ENCODE results near the gene TDRD7.
"Not testable (repeated sequence)": the region's sequence is repeated elsewhere in the genome, so short reads cannot be mapped to it uniquely, and the experiment has no call there.

The TDRD7 gene

GRCh38 chr9:97475059-97475458 is 63.2 kb downstream of the TDRD7 start:
- no peak for DNase-seq (ENCODE audit: low read depth in 2 of 3, low spot score in 1 of 3)

- no peak for DNase-seq (ENCODE audit: low read depth in 2 of 3, low spot score in 1 of 3)
Measured at GRCh38 chr9:97478301-97478981, 66.5 kb downstream of the TDRD7 start.

GRCh38 chr9:97479496-97480159 is 67.7 kb downstream of the TDRD7 start:
- no peak for DNase-seq (ENCODE audit: low read depth in 2 of 3, low spot score in 1 of 3)

DNA sequence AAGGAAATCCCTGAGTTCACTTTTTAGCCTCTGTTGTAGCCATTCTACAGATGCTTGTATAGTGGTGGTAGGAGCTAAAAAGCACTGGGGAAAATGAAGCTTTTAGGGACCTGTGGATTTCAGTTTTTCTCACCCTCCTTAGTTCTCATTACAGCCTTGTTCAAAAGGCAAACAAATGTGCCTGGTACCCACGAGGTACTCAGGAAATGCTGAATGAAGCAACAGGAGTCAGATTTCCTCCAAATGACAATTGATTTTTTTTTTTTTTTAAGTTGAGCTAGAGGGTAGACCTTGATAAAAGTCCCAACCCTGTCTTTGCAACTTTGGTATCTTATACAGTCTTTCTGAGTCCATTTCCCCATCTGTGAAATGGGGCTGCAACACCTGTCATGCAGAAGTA is 68.3 kb downstream of the TDRD7 start:
- no peak for DNase-seq (ENCODE audit: low read depth in 2 of 3, low spot score in 1 of 3)

GRCh38 chr9:97480749-97481148 is 68.9 kb downstream of the TDRD7 start:
- no peak for DNase-seq (ENCODE audit: low read depth in 2 of 3, low spot score in 1 of 3)

DNA sequence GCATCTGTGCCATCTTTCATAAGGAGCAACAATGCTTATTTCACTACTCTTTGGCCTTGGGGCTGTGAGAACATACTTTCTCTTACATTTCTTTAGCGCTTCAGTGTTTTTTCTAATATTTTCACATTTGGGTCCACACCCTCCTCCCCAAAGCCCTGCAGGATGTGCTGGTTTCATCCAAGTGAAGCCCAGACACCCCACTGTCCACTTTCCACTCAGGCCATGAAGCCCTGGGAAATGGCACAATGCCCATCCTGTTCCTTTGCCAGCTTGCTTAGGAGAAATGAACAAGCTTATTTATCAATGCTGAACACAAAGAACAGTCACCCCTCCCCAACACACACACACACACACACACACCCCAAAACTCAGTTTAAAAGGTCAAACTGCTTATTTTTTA is 72.2 kb downstream of the TDRD7 start:
- no peak for DNase-seq (ENCODE audit: low read depth in 2 of 3, low spot score in 1 of 3)

DNA sequence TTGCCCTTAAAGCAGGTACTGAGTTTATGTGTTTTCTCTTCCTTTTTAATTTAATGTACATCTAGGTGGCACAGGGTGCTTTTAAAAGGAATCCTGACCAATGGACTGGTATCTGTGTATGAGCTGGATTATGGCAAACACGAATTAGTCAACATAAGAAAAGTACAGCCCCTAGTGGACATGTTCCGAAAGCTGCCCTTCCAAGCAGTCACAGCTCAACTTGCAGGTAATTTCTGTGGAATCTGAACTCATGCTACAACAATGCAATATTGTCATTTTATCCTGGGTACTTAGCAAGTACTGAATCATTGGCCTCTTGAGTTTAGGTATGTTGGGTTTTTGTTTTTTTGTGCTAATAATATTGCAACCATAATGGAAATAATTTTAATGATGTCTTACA is 75.2 kb downstream of the TDRD7 start:
- DNase-seq (ENCODE audit: low read depth in 2 of 3, low spot score in 1 of 3), result no peak

GRCh38 chr9:97487861-97488260 is 76.0 kb downstream of the TDRD7 start:
- no peak for DNase-seq (ENCODE audit: low read depth in 2 of 3, low spot score in 1 of 3)

- no peak for DNase-seq (ENCODE audit: low read depth in 2 of 3, low spot score in 1 of 3)
Measured at GRCh38 chr9:97491216-97491999, 79.5 kb downstream of the TDRD7 start.

- not testable (repeated sequence) for DNase-seq (ENCODE audit: low read depth in 2 of 3, low spot score in 1 of 3)
Measured at GRCh38 chr9:97497558-97498375, 85.9 kb downstream of the TDRD7 start.

GRCh38 chr9:97498846-97499245 is 87.0 kb downstream of the TDRD7 start:
- not testable (repeated sequence) for DNase-seq (ENCODE audit: low read depth in 2 of 3, low spot score in 1 of 3)

DNA sequence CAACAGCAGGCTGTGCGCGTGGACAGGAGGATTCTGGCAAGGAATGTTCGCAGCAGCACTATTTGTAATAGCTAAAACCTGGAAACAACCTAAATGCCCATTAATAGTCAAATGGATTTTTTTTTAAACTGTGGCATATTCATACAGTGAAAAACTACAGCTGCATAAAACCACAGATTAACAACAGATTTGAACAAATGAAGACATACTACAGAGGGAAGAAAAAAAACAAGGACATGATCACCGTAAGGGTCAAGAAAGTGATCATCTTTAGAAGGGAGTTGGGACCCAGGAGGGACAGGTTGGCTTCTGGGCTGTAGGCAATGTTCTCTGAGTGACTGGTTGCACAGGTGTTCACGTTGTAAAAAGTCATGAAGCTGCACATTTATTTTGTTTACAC is 88.4 kb downstream of the TDRD7 start:
- DNase-seq (ENCODE audit: low read depth in 2 of 3, low spot score in 1 of 3), result no peak

GRCh38 chr9:97500765-97501176 is 88.9 kb downstream of the TDRD7 start:
- DNase-seq (ENCODE audit: low read depth in 2 of 3, low spot score in 1 of 3), result no peak

- peak in 1 of 3 donors; percentile 38 for DNase-seq (ENCODE audit: low read depth in 2 of 3, low spot score in 1 of 3)
Measured at GRCh38 chr9:97501177-97501971, 89.5 kb downstream of the TDRD7 start, which contains the start of gene TMOD1. Gene TMOD1 (plus strand): TSS chr9:97501666. CDS start chr9:97524189, 22,523 bp downstream.

DNA sequence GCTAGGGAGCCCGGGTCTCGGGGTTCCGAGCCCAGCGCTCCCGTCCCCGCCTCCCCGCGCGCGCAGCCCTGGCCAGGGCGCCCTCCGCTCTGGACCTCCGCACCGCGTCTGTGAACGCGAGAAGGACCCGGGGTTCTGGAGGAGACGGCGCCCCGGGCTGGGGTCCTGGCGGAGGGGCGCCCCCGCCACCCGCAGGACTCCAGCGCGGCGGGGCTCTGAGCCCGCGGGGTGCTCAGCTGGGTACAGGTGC is 90.0 kb downstream of the TDRD7 start:
- no peak for DNase-seq (ENCODE audit: low read depth in 2 of 3, low spot score in 1 of 3)

GRCh38 chr9:97502222-97502983 is 90.5 kb downstream of the TDRD7 start:
- no peak for DNase-seq (ENCODE audit: low read depth in 2 of 3, low spot score in 1 of 3)

DNA sequence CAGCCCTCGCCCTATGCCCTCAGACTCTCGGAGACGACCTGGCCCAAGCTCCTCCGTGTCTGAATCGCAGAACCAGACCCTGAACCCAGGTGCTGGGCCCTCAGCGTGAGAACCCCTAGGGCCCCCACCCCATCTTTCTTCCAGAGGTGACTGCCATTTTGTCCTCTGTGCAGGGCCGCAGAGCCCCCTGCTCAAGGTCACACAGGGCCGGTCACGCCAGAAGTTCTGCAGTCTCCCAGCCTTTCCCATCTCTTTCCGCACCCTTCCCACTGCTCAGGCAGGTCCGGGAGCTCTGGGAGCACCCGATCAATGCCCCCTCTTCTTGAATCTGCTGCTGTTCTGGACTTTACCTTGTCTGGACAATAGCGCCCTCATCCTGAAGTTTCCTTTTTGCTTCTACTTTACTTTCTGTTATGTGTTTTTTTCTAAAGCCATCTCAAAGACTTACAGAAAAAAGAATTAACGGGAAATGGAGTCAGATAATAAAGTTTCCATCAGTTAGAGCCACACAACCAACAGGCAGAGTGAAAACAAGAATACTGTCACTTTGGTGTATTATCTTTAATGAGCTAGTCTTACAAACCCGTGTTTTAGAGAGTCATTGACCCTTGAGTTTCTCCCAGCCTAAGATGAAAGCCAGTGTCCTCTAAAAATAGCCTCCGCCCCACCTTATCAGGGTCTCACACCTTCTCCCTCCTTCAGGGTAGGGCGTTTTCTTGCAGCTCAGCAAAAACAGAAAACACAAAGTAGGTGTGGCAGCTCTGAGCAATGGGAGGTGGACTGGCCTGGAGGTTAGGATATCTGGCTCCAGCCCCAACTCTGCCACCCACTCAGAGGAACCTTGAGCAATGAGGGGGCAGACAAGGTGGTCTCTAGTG is 91.3 kb downstream of the TDRD7 start:
- DNase-seq (ENCODE audit: low read depth in 2 of 3, low spot score in 1 of 3), result no peak

- DNase-seq (ENCODE audit: low read depth in 2 of 3, low spot score in 1 of 3), result no peak
Measured at GRCh38 chr9:97503862-97504210, 91.9 kb downstream of the TDRD7 start.

All from stimulated activated CD4-positive, alpha-beta T cell treated with anti-CD3 and anti-CD28 coated beads, Interleukin-12 subunit alpha, Interleukin-12 subunit beta, amount 100 ng/mL, for 48 hours (primary cell).